Fibroblast of lung (primary cell): ENCODE data around the gene CD7. TPM values are rescaled to one million over a fixed set of nuclear protein-coding genes. Genes with fewer than 3 reads are reported as not detected.

Source experiments
- DNase-seq, 2 donors: peaks; one replicate each; pipeline versions ENCODE4 v3.0.0 to v3.0.0-alpha.2; 2010; ENCODE audit warnings: low read depth in 2 of 2
- H2AFZ ChIP-seq: 2 replicates; pipeline ENCODE4 v1.5.1; 2012; ENCODE audit warnings: low read length, control low read depth, inconsistent platforms
- H3K27ac ChIP-seq: 2 replicates; pipeline ENCODE4 v1.5.1; 2011; ENCODE audit warnings: low read length, control low read depth; ENCODE audit not compliant: insufficient read depth
- H3K27me3 ChIP-seq: 2 replicates; pipeline ENCODE4 v1.5.1; 2011; ENCODE audit warnings: mild to moderate bottlenecking, low read length; ENCODE audit not compliant: control insufficient read depth, insufficient read depth
- H3K36me3 ChIP-seq: 2 replicates; pipeline ENCODE4 v1.5.1; 2011; ENCODE audit warnings: low read length; ENCODE audit not compliant: control insufficient read depth, insufficient read depth
- H3K4me1 ChIP-seq: 2 replicates; pipeline ENCODE4 v1.5.1; 2011; ENCODE audit warnings: low read length; ENCODE audit not compliant: control insufficient read depth, insufficient read depth; ENCODE audit errors: extremely low read depth
- H3K4me2 ChIP-seq: 2 replicates; pipeline ENCODE4 v1.5.1; 2011; ENCODE audit warnings: low read length, control low read depth; ENCODE audit not compliant: insufficient read depth; ENCODE audit errors: extremely low read depth
- H3K4me3 ChIP-seq, 4 experiments: fragments of 200-600 bp in 1 of 4; sonication (generic) in 1 of 4; replicated peaks in 1 of 4; 2 replicates each; pipeline ENCODE4 v1.5.1; 2011 to 2016; ENCODE audit warnings: low read length in 4 of 4, low read depth in 3 of 4, mild to moderate bottlenecking in 3 of 4, control low read depth in 2 of 4, inconsistent platforms in 1 of 4, mixed read lengths in 1 of 4; ENCODE audit not compliant: insufficient read depth in 1 of 4; ENCODE audit errors: control extremely low read depth in 1 of 4
- H3K79me2 ChIP-seq: 2 replicates; pipeline ENCODE4 v1.5.1; 2012; ENCODE audit warnings: mild to moderate bottlenecking, low read length, inconsistent platforms; ENCODE audit not compliant: control insufficient read depth, insufficient read depth
- H3K9ac ChIP-seq: 2 replicates; pipeline ENCODE4 v1.5.1; 2011; ENCODE audit warnings: mild to moderate bottlenecking, low read length, control low read depth; ENCODE audit not compliant: insufficient read depth
- H3K9me3 ChIP-seq: 2 replicates; pipeline ENCODE4 v1.5.1; 2012; ENCODE audit warnings: low read depth, low read length; ENCODE audit not compliant: control insufficient read depth, insufficient read depth
- H4K20me1 ChIP-seq: 2 replicates; pipeline ENCODE4 v1.5.1; 2011; ENCODE audit warnings: low read length; ENCODE audit not compliant: control insufficient read depth, insufficient read depth; ENCODE audit errors: extremely low read depth
- CTCF ChIP-seq, 2 donors: IDR thresholded peaks in 1 of 2; conservative IDR thresholded peaks in 1 of 2; 1 replicate in 1 of 2; 2 replicates in 1 of 2; pipeline ENCODE4 v1.5.1; 2011 to 2012; ENCODE audit warnings: low read length in 2 of 2, control low read depth in 1 of 2, inconsistent platforms in 1 of 2, low read depth in 1 of 2, mild to moderate bottlenecking in 1 of 2
- EZH2 ChIP-seq: IDR thresholded peaks from 2 replicates; pipeline ENCODE4 v1.5.1; 2012; ENCODE audit warnings: low read length, control low read depth, mild to moderate bottlenecking; ENCODE audit errors: missing control alignments
- polyA plus RNA-seq, 2 donors: library from polyadenylated mRNA; depleted of rRNA in 1 of 2; stranded (reverse) in 1 of 2; unstranded in 1 of 2; fragments of >200 nt; gene quantifications; 2 replicates each; pipeline ENCODE4 v1.2.1, GENCODE V29; 2011 to 2012; ENCODE audit warnings: missing spikeins in 1 of 2
- total RNA-seq: library from RNA; depleted of rRNA; stranded (reverse); fragments of >200 nt; gene quantifications from 2 replicates; pipeline ENCODE4 v1.2.1, GENCODE V29; 2014

Gene CD7
- total and polyA plus RNA-seq, 2 donors (not counting 1 experiment from before 2014, with no cell fraction given) = 0.17 TPM; not detected in 1

GRCh38 chr17:82275326-82275725, 42.1 kb downstream of the CD7 start:
- Histone ChIP-seq H4K20me1 (no peaks in the 10 kb centered on the region), H3K79me2 (peaks cover 28% of the 10 kb centered on the region), H2AFZ (no peak overlapping the region), H3K4me1 (peaks cover 4% of the 10 kb centered on the region), H3K4me2 (no peak overlapping the region), H3K9ac (no peak overlapping the region), H3K27me3 (no peaks in the 10 kb centered on the region), H3K9me3 (no peaks in the 10 kb centered on the region), H3K36me3 (peaks cover 8% of the 10 kb centered on the region), H3K27ac (no peak overlapping the region), H3K4me3 (no peak overlapping the region)
- DNase-seq = no peak
- no peak for TF ChIP-seq CTCF (conservative IDR thresholded peaks at IDR 0.05 in 1 of 2, IDR thresholded peaks at IDR 0.05 in 1 of 2; ENCODE audit: low read depth in 1 of 2, low read length in 2 of 2)
- no peak for TF ChIP-seq EZH2

- Histone ChIP-seq H3K79me2 (peaks cover 37% of the 10 kb centered on the region), H3K27ac (no peak overlapping the region), H3K4me1 (peaks cover 4% of the 10 kb centered on the region), H3K9me3 (no peaks in the 10 kb centered on the region), H3K27me3 (no peaks in the 10 kb centered on the region), H3K4me3 (peak overlapping the region in 2 of 4 experiments; percentile 59 to 72), H4K20me1 (peaks cover 3% of the 10 kb centered on the region), H3K36me3 (peaks cover 13% of the 10 kb centered on the region), H3K4me2 (peak overlapping the region; percentile 78), H2AFZ (no peak overlapping the region), H3K9ac (no peak overlapping the region)
- TF ChIP-seq CTCF (conservative IDR thresholded peaks at IDR 0.05 in 1 of 2, IDR thresholded peaks at IDR 0.05 in 1 of 2; ENCODE audit: low read depth in 1 of 2, low read length in 2 of 2) = no peak
- no peak for TF ChIP-seq EZH2
- no peak for DNase-seq
Measured at GRCh38 chr17:82274134-82275020, 43.0 kb downstream of the CD7 start.

- Histone ChIP-seq H3K36me3 (peaks cover 13% of the 10 kb centered on the region), H3K27ac (peak within 1 kb of the TSS; percentile 95), H3K27me3 (no peaks in the 10 kb centered on the region), H2AFZ (peak within 1 kb of the TSS; percentile 75), H3K4me1 (peaks cover 8% of the 10 kb centered on the region), H3K9me3 (no peaks in the 10 kb centered on the region), H3K4me2 (peak within 1 kb of the TSS; percentile 96), H3K4me3 (peak within 1 kb of the TSS; percentile 72 to 88 (median 78)), H3K9ac (peak within 1 kb of the TSS; percentile 86), H3K79me2 (peaks cover 46% of the 10 kb centered on the region), H4K20me1 (peaks cover 10% of the 10 kb centered on the region)
- DNase-seq = peak; percentile 81 to 83
- no peak for TF ChIP-seq CTCF (conservative IDR thresholded peaks at IDR 0.05 in 1 of 2, IDR thresholded peaks at IDR 0.05 in 1 of 2; ENCODE audit: low read depth in 1 of 2, low read length in 2 of 2)
Measured at GRCh38 chr17:82273327-82274133, 43.9 kb downstream of the CD7 start, which contains the start of gene CSNK1D. CSNK1D (minus strand) TSS chr17:82273700; CDS start chr17:82273381, 319 bp downstream.
